OCI-LY1 (cell line): Measurements from ENCODE around the gene CNIH2.
A peak's percentile ranks its signal among the peaks of the same experiment; 100 is the strongest.

Source experiments
- H2AFZ ChIP-seq: fragments of 200-600 bp; sonication (generic), shearing (Covaris generic); 2 replicates; pipeline ENCODE4 v1.6.0; 2014; ENCODE audit warnings: antibody characterized with exemption, mild to moderate bottlenecking, low read length
- H3F3A ChIP-seq: fragments of 200-600 bp; sonication (generic), shearing (Covaris generic); 2 replicates; pipeline ENCODE4 v1.6.0; 2014; ENCODE audit warnings: mild to moderate bottlenecking, antibody characterized with exemption, low read length, moderate library complexity; ENCODE audit not compliant: insufficient read depth
- H3K27ac ChIP-seq: fragments of 200-600 bp; sonication (generic); 2 replicates; pipeline ENCODE4 v1.5.1; 2014; ENCODE audit warnings: low read length, mixed run types, mild to moderate bottlenecking, low read depth; ENCODE audit not compliant: poor library complexity, severe bottlenecking
- H3K27me3 ChIP-seq: fragments of 200-600 bp; sonication (generic); 2 replicates; pipeline ENCODE4 v1.6.0; 2014; ENCODE audit warnings: antibody characterized with exemption, mild to moderate bottlenecking, low read length, moderate library complexity; ENCODE audit not compliant: insufficient read depth
- H3K36me3 ChIP-seq: fragments of 200-600 bp; sonication (generic); 2 replicates; pipeline ENCODE4 v1.6.1; 2014; ENCODE audit warnings: mild to moderate bottlenecking, antibody characterized with exemption, low read length, moderate library complexity, mixed read lengths; ENCODE audit not compliant: insufficient read depth
- H3K4me1 ChIP-seq: fragments of 200-600 bp; sonication (generic); 2 replicates; pipeline ENCODE4 v1.5.1; 2014; ENCODE audit warnings: mild to moderate bottlenecking, low read length, moderate library complexity; ENCODE audit not compliant: insufficient read depth, severe bottlenecking
- H3K4me2 ChIP-seq: fragments of 200-600 bp; sonication (generic), shearing (Covaris generic); 2 replicates; pipeline ENCODE4 v1.6.1; 2014; ENCODE audit warnings: low read length
- H3K4me3 ChIP-seq: fragments of 200-600 bp; sonication (generic); 2 replicates; pipeline ENCODE4 v1.5.1; 2014; ENCODE audit warnings: low read length, low read depth, mild to moderate bottlenecking, mixed read lengths; ENCODE audit not compliant: poor library complexity, severe bottlenecking
- H3K79me2 ChIP-seq: fragments of 200-600 bp; shearing (Covaris generic); 2 replicates; pipeline ENCODE4 v1.6.1; 2016; ENCODE audit warnings: mixed run types, low read length, mixed read lengths; ENCODE audit not compliant: insufficient read depth
- H3K9ac ChIP-seq: fragments of 200-600 bp; sonication (generic), shearing (Covaris generic); 2 replicates; pipeline ENCODE4 v1.6.1; 2014; ENCODE audit warnings: mild to moderate bottlenecking, low read length, mixed read lengths
- H3K9me2 ChIP-seq: fragments of 200-600 bp; sonication (generic), shearing (Covaris generic); 2 replicates; pipeline ENCODE4 v1.6.1; 2014; ENCODE audit warnings: low read depth, mild to moderate bottlenecking, low read length, mixed read lengths
- H3K9me3 ChIP-seq: fragments of 200-600 bp; shearing (Covaris generic); 2 replicates; pipeline ENCODE4 v1.6.1; 2014; ENCODE audit warnings: low read length, mixed read lengths
- H4K20me1 ChIP-seq: fragments of 200-600 bp; sonication (generic), shearing (Covaris generic); 2 replicates; pipeline ENCODE4 v1.6.0; 2016; ENCODE audit warnings: mild to moderate bottlenecking, low read length; ENCODE audit not compliant: insufficient read depth
- CTCF ChIP-seq: fragments of 200-600 bp; sonication (generic), shearing (Covaris generic); IDR thresholded peaks from 2 replicates; pipeline ENCODE4 v1.5.1; 2017; ENCODE audit warnings: mild to moderate bottlenecking, antibody characterized with exemption, low read length, moderate library complexity, mixed read lengths
- EZH2 ChIP-seq: fragments of 200-600 bp; sonication (generic), shearing (Covaris generic); IDR thresholded peaks from 2 replicates; pipeline ENCODE4 v1.8.0; 2017; ENCODE audit warnings: borderline replicate concordance, mixed run types, mild to moderate bottlenecking, antibody characterized with exemption, low read length, moderate library complexity, mixed read lengths

CNIH2 gene

GRCh38 chr11:66315921-66316811, 38.2 kb downstream of the CNIH2 start:
- TF ChIP-seq EZH2 (no peak), CTCF (no peak)
- H3K4me2 ChIP-seq = peak overlapping the region; percentile 65; the same call in 1 of the 2 replicates
- H3K4me3 ChIP-seq = no peak overlapping the region
- no peaks in the 10 kb centered on the region for H3K36me3 ChIP-seq
- H3K9ac ChIP-seq = no peak overlapping the region
- no peaks in the 10 kb centered on the region for H3K79me2 ChIP-seq
- H2AFZ ChIP-seq = no peak overlapping the region
- no peaks in the 10 kb centered on the region for H3K27me3 ChIP-seq
- no peaks in the 10 kb centered on the region for H3K9me2 ChIP-seq
- H3K9me3 ChIP-seq = no peaks in the 10 kb centered on the region
- H3K27ac ChIP-seq = no peak overlapping the region
- H3F3A ChIP-seq = no peaks in the 10 kb centered on the region
- H4K20me1 ChIP-seq = no peaks in the 10 kb centered on the region
- peaks cover 40% of the 10 kb centered on the region for H3K4me1 ChIP-seq

GRCh38 chr11:66316849-66317251, 38.9 kb downstream of the CNIH2 start, which contains the start of gene CD248:
TSS of gene CD248 (minus strand) at chr11:66317044. CDS start at chr11:66317027, 17 bp downstream.
- Histone ChIP-seq H3F3A (no peaks in the 10 kb centered on the region), H4K20me1 (no peaks in the 10 kb centered on the region), H3K36me3 (no peaks in the 10 kb centered on the region), H3K27me3 (no peaks in the 10 kb centered on the region), H3K79me2 (no peaks in the 10 kb centered on the region), H3K27ac (peak within 1 kb of the TSS; percentile 91), H3K9ac (peak within 1 kb of the TSS; percentile 62), H3K4me2 (peak within 1 kb of the TSS; percentile 65), H3K9me3 (no peaks in the 10 kb centered on the region), H3K4me1 (peaks cover 40% of the 10 kb centered on the region), H3K4me3 (peak within 1 kb of the TSS; percentile 19), H2AFZ (no peak within 1 kb of the TSS), H3K9me2 (no peaks in the 10 kb centered on the region)
- TF ChIP-seq CTCF = no peak
- TF ChIP-seq EZH2 = no peak

GRCh38 chr11:66317322-66317722, 39.3 kb downstream of the CNIH2 start:
- Histone ChIP-seq H4K20me1 (no peaks in the 10 kb centered on the region), H3K4me2 (peak overlapping the region; percentile 65), H3K4me1 (peaks cover 41% of the 10 kb centered on the region), H3K9me3 (no peaks in the 10 kb centered on the region), H3F3A (no peaks in the 10 kb centered on the region), H3K27me3 (no peaks in the 10 kb centered on the region), H3K36me3 (no peaks in the 10 kb centered on the region), H3K4me3 (peak overlapping the region; percentile 19), H2AFZ (no peak overlapping the region), H3K79me2 (no peaks in the 10 kb centered on the region), H3K9me2 (no peaks in the 10 kb centered on the region), H3K27ac (peak overlapping the region; percentile 91), H3K9ac (peak overlapping the region; percentile 62)
- TF ChIP-seq CTCF (no peak), EZH2 (no peak)
